NK-92 (cell line): ENCODE results near the gene MAOA.

Experiments used
- DNase-seq: peaks from one replicate; lab custom pipeline; 2025; ENCODE audit not compliant: unreplicated experiment; lab: John Stamatoyannopoulos, UW

The MAOA gene

GRCh38 chrX:43750248-43750676 lies 94.2 kb downstream of the MAOA start:
- DNase-seq, result no peak

- DNase-seq, result no peak
Measured at GRCh38 chrX:43753637-43754036, 97.5 kb downstream of the MAOA start.

- DNase-seq, result no peak
Measured at GRCh38 chrX:43756076-43756475, 100.0 kb downstream of the MAOA start.

GRCh38 chrX:43758044-43758443 lies 101.9 kb downstream of the MAOA start:
- no peak for DNase-seq

GRCh38 chrX:43785930-43786591 lies 130.0 kb downstream of the MAOA start:
- no peak for DNase-seq
